Activated CD8-positive, alpha-beta memory T cell treated with anti-CD3 and anti-CD28 coated beads for 24 hours (primary cell): ENCODE measurements around the gene TFAP2A.

ENCODE experiments used
- DNase-seq: peaks from one replicate; pipeline ENCODE4 v3.0.0-alpha.2; 2020

TFAP2A gene

DNA sequence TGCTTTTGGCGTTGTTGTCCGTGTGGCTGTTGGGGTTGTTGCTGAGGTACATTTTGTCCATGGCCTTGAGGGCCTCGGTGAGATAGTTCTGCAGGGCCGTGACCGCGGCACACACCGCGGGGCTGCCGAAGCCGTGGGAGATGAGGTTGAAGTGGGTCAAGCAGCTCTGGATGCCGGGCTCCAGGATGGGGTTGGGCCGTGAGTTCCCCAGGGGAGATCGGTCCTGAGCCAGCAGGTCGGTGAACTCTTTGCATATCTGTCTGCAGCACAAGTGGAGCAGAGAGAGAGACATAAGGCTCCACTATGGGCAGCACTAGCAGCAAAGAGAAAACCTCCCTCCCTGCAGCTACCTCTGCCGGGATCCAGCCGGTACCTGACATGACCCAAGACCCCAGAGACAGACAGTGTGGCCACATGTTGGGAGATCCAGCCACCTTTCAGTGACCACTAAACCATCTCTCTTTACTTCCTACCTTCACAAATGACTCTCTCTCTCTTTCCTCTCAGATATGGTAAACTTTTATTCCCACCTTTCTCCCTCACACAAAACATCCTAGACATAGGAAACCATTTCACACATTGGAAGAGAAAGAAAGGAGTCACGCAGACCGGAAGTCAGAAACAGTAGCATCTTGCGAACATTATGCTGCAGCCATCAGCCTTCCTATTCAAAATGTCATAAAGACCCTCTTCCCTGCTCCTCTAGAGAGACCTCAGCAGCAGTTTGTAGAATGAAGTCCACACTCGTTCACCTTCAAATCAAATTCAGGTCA lies 16.2 kb downstream of the TFAP2A start:
- no peak for DNase-seq

DNA sequence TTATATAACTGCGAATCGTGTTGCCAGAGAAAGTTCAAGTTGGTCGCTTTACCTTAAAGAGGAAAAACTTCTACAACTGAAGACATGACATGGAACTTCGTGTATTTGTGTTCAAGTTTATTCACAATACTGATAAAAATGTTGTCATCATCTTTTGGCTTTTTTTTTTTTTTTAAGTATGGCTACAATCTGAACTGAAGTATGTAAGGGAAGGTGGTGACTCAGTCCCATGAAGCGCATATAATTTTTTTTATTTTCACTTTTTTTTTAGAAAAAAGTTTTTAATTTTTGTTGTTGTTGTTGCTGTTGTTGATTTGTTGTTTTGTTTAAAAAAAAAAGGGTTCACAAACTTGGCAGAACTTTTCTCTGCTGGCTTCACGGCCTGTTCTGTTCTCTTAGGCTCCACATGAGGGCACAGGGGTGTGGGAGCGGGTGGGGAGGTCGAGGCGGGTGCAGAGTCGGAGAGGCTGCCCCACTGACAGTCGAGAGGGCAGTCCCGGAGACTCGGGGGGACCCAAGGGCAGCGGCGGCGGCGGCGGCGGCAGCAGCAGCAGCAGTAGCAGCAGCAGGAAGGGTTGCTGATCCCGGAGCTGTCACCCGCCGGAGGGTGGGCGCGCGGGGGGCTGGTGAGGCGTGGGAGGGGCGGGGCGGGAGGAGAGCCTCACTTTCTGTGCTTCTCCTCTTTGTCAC lies 17.0 kb downstream of the TFAP2A start:
- DNase-seq = no peak

- DNase-seq = no peak
Observed at GRCh38 chr6:10396785-10397184, 18.1 kb downstream of the TFAP2A start.

GRCh38 chr6:10395704-10396546 lies 18.9 kb downstream of the TFAP2A start:
- no peak for DNase-seq

- DNase-seq = no peak
Observed at GRCh38 chr6:10395171-10395703, 19.6 kb downstream of the TFAP2A start.

GRCh38 chr6:10393544-10394225 lies 21.2 kb downstream of the TFAP2A start:
- no peak for DNase-seq

DNA sequence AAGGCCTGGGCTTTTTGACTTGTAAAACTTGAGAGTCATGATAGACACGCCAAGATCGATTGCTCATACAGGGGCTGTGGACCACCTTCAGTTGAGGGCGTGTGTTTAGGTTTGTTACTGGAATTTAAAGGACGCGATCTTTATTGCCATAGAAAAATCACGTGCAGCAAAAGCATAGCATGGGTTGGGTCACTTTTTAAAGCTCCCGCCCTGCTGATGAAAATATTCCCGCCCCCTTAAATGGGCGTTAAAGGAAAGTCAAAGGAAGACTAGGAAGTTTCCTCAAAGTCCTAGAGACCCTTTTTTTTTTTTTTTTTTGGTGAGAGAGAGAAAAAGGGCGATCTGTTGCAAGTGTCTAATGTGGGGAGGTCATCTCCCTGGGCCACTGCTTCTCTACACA lies 23.1 kb downstream of the TFAP2A start:
- DNase-seq = no peak

DNA sequence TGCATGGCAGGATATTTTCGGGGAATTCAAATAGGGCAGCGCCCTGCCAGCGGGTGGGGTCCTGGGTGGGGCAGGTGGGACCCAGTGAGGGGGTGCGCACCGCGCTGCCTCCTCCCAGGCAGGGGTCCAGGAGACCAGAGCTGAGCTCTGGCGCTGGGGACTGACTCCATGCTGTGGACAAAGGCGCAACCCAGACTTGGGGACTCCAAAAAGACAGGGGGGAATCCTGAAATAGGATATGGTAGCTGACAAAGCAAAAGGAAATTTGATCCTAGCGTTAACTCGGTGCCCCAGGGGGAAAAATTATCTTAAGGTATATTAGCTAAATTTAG lies 23.6 kb downstream of the TFAP2A start:
- no peak for DNase-seq

DNA sequence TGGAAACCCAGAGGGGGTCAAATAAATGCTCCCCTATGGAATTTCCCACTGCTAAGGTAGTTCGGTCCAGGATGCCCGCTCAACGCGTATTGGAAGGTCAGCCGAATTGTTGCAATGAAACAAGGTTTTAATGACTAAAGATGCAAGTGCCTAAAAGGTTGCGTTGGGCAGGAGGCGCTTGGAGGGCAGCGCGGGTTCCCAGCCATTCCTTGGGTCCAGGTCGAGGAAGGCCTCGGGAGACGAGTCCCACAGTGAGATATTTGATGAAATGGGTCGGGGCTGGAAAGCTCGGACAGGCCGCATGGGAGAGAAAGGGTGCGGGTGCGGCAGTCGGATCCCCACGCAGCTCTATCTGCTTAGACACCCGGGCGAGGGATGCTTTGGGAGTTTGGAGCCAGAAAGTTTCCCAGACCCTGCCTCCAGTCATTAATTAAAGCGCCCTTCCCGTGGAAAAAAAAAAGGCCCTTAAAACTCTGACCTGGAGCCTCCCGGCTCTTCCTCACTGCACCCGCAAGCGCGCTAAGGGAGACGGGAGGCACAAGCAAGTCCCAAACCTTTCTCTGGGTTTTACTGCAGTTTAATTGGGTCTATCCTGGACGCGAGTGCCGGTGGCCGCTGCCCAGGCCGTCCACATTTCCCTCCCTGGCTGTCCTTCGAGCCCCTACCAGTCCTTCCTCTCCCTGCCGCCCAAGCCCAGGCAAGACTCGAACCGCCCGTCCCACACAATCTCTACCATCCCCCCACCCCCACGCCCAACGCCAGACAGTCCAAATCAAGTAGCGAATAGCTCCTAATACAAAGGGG lies 24.2 kb downstream of the TFAP2A start:
- DNase-seq = no peak

DNA sequence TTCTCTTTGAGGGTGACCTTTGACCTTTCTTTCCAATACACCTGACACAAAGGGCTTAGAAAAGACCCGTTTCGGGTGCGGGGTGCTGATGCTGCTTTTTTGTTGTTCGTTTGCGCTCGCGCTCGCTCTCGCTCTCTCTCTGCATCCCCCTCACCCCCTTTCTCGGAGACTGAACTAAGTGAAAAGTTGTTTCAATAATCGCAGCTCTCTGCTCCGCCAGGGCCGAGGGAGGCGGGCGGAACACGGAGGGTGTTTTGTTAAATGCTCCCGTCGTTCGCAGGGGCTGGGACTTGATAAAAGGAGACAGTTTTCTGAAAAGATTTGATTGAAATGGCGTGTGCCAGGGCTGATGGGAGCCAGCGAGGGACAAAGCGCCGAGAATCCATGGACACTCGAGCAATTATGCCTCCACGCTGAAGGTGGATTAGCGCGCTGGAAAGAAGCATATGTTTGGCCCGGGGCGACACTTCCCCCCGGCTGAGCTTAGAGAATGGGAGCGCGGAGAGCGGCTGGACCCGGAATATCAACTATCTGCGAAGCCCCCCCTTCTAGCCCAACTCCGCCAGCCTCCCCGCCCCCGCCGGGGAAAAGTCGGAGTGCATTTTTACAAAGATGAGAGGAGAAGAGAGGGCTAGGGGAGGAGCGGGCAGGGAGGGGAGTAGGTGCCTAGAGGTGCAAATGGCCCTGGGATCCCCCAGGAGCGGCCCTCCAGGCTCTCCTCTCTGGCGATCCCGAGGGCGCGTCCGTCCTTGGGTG lies 25.0 kb downstream of the TFAP2A start:
- no peak for DNase-seq

- no peak for DNase-seq
Observed at GRCh38 chr6:10386756-10387654, 27.9 kb downstream of the TFAP2A start.

GRCh38 chr6:10386220-10386619 lies 28.7 kb downstream of the TFAP2A start:
- no peak for DNase-seq

GRCh38 chr6:10385524-10386132 lies 29.2 kb downstream of the TFAP2A start:
- no peak for DNase-seq

- DNase-seq = no peak
Observed at GRCh38 chr6:10384610-10385523, 30.0 kb downstream of the TFAP2A start.

- DNase-seq = no peak
Observed at GRCh38 chr6:10384091-10384609, 30.7 kb downstream of the TFAP2A start.

DNA sequence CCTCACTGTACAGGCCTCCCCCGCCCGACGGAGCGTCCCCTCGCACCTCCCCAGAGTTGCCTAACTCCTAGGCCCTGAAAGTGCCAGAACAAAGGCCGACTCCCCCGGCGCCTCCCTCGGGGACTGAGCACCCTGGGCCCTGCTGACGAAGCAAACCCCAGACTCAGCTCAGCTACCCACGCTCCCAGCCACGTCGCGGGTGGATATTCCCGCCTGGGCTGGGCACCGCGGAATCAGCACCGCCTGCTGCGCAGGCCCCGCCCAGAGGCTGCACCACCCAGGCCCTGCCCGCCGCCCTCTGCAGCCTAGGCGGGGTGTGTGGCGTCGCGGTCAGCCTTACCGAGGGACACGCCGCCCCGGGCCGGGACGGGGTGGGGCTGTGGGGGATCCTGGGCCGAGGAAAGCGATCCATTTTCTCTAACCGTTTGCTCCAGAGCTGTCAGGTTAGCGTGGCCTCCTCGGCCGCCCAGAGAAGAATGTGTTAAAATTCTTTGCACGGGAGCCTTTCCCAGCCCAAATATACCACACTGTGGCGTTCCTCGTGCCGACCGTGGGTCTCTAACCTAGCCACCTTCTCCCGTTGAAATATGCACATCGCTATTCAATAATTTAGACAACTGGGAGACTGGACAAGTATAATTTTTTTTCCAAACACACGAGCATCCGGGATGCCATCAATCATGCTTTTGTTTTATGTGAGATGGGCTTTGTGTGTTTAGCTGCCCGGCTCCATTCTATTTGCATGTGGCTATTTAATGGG lies 31.4 kb downstream of the TFAP2A start:
- no peak for DNase-seq

GRCh38 chr6:10382728-10383330 lies 32.0 kb downstream of the TFAP2A start:
- no peak for DNase-seq
